Measurements from ENCODE around the gene BCR. TPM values are rescaled to one million over a fixed set of nuclear protein-coding genes. Genes with fewer than 3 reads are reported as not detected.

Gene BCR
- total and polyA plus RNA-seq, 7 donors: 2.7 to 7.7 (median 6.5) TPM

DNA sequence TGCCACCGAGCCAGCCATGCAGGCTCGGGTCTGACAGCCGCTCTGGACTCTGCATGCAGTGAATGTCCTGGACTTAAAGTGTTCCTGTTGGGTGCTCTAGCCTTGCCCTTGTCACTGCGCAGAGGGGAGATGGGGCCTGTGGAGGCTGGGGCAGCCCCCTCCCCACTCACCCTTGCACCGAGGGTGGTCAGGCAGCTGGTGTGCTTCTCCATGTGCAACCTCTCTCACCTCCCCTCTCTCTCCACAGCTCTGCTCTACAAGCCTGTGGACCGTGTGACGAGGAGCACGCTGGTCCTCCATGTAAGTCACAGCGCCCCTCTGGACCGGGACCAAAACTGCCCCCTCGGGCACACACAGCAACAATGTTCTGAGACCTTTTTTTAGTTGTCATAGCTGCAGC is 92.5 kb downstream of the BCR start:
- Histone ChIP-seq H3K4me3 (no peak overlapping the region), H3K27me3 (ENCODE audit: insufficient read depth in 3 of 3, low read length in 2 of 3) (no peaks in the 10 kb centered on the region), H3K4me1 (no peaks in the 10 kb centered on the region), H3K9me3 (no peaks in the 10 kb centered on the region), H3K36me3 (ENCODE audit: insufficient read depth in 1 of 2, low read depth in 1 of 2) (peaks cover 0 to 24% of the 10 kb centered on the region in 2 donors), H3K27ac (no peak overlapping the region)
- ATAC-seq (no peak), DNase-seq (no peak)
- WGBS, 3 donors: 87 to 91% (median 91%) methylated on average over 11 of the region's 11 CpGs
- intact Hi-C loops (cut with DNase I): no loop called here
- TF ChIP-seq, protein P1, sequence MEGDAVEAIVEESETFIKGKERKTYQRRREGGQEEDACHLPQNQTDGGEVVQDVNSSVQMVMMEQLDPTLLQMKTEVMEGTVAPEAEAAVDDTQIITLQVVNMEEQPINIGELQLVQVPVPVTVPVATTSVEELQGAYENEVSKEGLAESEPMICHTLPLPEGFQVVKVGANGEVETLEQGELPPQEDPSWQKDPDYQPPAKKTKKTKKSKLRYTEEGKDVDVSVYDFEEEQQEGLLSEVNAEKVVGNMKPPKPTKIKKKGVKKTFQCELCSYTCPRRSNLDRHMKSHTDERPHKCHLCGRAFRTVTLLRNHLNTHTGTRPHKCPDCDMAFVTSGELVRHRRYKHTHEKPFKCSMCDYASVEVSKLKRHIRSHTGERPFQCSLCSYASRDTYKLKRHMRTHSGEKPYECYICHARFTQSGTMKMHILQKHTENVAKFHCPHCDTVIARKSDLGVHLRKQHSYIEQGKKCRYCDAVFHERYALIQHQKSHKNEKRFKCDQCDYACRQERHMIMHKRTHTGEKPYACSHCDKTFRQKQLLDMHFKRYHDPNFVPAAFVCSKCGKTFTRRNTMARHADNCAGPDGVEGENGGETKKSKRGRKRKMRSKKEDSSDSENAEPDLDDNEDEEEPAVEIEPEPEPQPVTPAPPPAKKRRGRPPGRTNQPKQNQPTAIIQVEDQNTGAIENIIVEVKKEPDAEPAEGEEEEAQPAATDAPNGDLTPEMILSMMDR (IDR thresholded peaks at IDR 0.05): no peak

DNA sequence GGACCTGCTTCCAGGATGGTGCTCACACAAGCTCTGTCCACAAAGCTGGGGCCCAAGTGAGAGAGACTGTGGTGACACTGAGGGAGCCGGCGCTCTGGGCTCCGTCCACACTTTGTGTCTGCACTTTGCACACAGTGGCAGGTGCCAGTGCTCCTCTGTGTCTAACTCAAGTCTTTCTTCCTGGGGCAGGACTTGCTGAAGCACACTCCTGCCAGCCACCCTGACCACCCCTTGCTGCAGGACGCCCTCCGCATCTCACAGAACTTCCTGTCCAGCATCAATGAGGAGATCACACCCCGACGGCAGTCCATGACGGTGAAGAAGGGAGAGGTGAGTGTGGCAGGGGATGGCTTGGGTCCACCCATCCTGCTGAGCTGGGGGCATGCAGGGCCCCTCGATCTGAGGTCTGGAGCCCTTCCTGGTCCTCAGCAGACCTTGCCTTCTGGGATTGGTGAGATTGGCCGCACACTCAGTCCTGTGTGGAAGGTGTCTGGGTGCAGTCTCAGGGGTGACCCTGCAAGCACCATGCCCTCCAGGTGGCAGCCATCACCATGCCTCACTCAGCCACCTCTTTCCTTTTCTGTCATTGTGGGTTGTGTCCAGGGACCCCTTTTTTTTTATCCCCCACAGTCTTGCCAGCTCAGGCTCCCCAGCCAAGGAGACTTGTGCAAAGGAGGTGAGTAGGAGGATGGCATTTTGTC is 93.3 kb downstream of the BCR start:
- ATAC-seq (no peak), DNase-seq (no peak)
- Histone ChIP-seq H3K27ac (no peak overlapping the region), H3K4me1 (no peaks in the 10 kb centered on the region), H3K27me3 (ENCODE audit: insufficient read depth in 3 of 3, low read length in 2 of 3) (no peaks in the 10 kb centered on the region), H3K36me3 (ENCODE audit: insufficient read depth in 1 of 2, low read depth in 1 of 2) (peaks cover 0 to 21% of the 10 kb centered on the region in 2 donors), H3K9me3 (no peaks in the 10 kb centered on the region), H3K4me3 (no peak overlapping the region)
- TF ChIP-seq, protein P1 (IDR thresholded peaks at IDR 0.05): no peak
- 92 to 98% (median 93%) methylated on average over 9 to 10 of the region's 10 CpGs for WGBS, 3 donors
- intact Hi-C loops (cut with DNase I): no loop called here

DNA sequence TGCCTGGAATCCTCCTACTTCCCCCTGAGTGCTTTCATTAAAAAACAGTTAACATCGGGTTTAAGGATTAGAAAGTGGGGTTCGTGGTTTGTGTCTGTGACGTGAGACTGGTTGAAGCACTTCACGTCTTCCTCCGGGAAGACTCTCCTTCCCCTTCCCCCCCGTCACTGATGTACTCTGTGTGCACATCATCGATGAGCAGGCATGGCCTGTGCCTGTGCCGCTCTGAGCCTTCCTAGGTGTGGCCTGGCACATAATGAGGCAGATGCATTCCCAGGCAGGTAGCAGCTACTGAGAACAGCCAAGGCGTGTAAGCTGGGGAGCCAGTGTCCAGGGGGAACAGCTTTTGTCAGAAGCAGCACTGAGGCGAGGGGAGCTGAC is 93.8 kb downstream of the BCR start:
- Histone ChIP-seq H3K4me1 (no peaks in the 10 kb centered on the region), H3K36me3 (ENCODE audit: insufficient read depth in 1 of 2, low read depth in 1 of 2) (peaks cover 0 to 19% of the 10 kb centered on the region in 2 donors), H3K27ac (no peak overlapping the region), H3K9me3 (no peaks in the 10 kb centered on the region), H3K27me3 (ENCODE audit: insufficient read depth in 3 of 3, low read length in 2 of 3) (no peaks in the 10 kb centered on the region), H3K4me3 (no peak overlapping the region)
- TF ChIP-seq, protein P1 (IDR thresholded peaks at IDR 0.05): no peak
- no peak for ATAC-seq
- no peak for DNase-seq
- intact Hi-C loops (cut with DNase I): no loop called here
- 94 to 96% (median 95%) methylated on average over 10 of the region's 10 CpGs for WGBS, 3 donors

DNA sequence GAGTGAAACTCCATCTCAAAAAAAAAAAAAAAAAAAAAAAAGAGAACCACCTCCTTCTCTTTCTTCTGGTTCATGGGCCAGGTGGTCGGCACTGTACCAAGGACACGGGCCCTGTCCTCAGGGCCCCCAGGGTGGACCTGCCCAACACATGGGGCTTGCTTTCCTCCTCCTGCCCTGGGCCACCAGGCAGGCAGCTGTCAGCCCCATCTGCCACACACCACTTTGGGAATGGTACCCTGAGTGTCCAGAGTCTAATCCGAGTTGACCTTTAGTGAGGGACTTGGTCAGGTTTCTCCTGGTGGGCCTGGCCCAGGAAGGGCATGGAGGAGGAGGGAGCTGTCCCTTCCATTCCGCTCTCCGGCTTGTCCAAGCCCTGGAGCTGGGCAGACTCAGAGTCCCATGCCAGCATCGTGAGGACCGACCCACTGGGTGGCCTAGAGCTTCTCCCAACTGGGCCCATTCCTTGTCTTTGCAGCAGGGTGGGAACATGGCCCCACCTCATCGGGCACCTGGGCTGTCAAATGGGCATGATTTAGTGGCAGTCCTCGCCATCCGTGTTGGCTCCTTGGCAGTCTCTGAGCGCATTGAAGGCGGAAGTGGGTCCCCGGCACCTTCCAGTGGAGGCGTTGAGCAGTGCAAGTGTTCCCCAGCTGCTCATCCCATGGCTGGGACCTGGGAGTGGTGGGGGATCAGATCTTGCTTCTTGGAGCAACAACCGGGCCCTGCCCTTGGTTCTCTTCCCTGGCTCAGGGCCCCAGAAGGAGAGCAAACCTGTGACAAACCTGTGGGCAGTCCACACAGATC is 94.8 kb downstream of the BCR start:
- no peak overlapping the region for H3K27ac ChIP-seq
- H3K9me3 ChIP-seq: no peaks in the 10 kb centered on the region
- no peaks in the 10 kb centered on the region for H3K27me3 ChIP-seq (ENCODE audit: insufficient read depth in 3 of 3, low read length in 2 of 3)
- DNase-seq (no peak), ATAC-seq (no peak)
- intact Hi-C loops (cut with DNase I): no loop called here
- TF ChIP-seq, protein P1 (IDR thresholded peaks at IDR 0.05): no peak
- 92 to 96% (median 95%) methylated on average over 15 of the region's 15 CpGs for WGBS, 3 donors
- peaks cover 0 to 19% of the 10 kb centered on the region in 2 donors for H3K36me3 ChIP-seq (ENCODE audit: insufficient read depth in 1 of 2, low read depth in 1 of 2)
- no peak overlapping the region for H3K4me3 ChIP-seq
- no peaks in the 10 kb centered on the region for H3K4me1 ChIP-seq
